Activated CD4-positive, alpha-beta T cell treated with anti-CD3 and anti-CD28 coated beads for 24 hours (primary cell): ENCODE measurements around the gene MAP4K2.

Experiments used
- DNase-seq, 2 donors: peaks; one replicate each; pipeline ENCODE4 v3.0.0-alpha.2; 2020; ENCODE audit warnings: low read depth in 2 of 2

MAP4K2 gene

GRCh38 chr11:64736654-64737053 is 66.4 kb downstream of the MAP4K2 start:
- DNase-seq, result no peak

GRCh38 chr11:64735725-64736259 is 67.2 kb downstream of the MAP4K2 start:
- DNase-seq, result no peak
